Activated naive CD8-positive, alpha-beta T cell treated with anti-CD3 and anti-CD28 coated beads, Interleukin-2, amount 10 ng/mL, durations not matched to agents 7 days and 5 days (primary cell): ENCODE data around the gene ZFYVE9. TPM values are rescaled to one million over a fixed set of nuclear protein-coding genes. Genes with fewer than 3 reads are reported as not detected.
"Not testable (repeated sequence)": the region's sequence is repeated elsewhere in the genome, so short reads cannot be mapped to it uniquely, and the experiment has no call there.

ENCODE experiments used
- ATAC-seq: fragments of 150-1000 bp; cut with Tn5 transposase; one replicate; pipeline ENCODE4 v1.10.0; 2021; ENCODE audit warnings: low read depth, moderate library complexity
- POLR2A ChIA-PET: fragments of 350-600 bp; sonication (Branson Sonifier 250); formaldehyde crosslinking; loops from one replicate; lab custom pipeline; 2021; ENCODE audit warnings: antibody characterized with exemption; lab: Charles Lee
- DNase-seq: peaks from one replicate; pipeline ENCODE4 v3.0.0; 2021
- H3K27ac Mint-ChIP-seq: one replicate; pipeline ENCODE4 v1.8.0; 2022; ENCODE audit warnings: mild to moderate bottlenecking, mixed read lengths
- H3K27me3 Mint-ChIP-seq: one replicate; pipeline ENCODE4 v1.8.0; 2022; ENCODE audit warnings: mild to moderate bottlenecking, moderate library complexity, mixed read lengths
- H3K36me3 Mint-ChIP-seq: one replicate; pipeline ENCODE4 v1.8.0; 2021; ENCODE audit warnings: mild to moderate bottlenecking, mixed read lengths
- H3K4me1 Mint-ChIP-seq: one replicate; pipeline ENCODE4 v1.8.0; 2021; ENCODE audit warnings: mixed read lengths
- H3K4me3 Mint-ChIP-seq: one replicate; pipeline ENCODE4 v1.8.0; 2022; ENCODE audit warnings: mild to moderate bottlenecking, moderate library complexity, mixed read lengths
- H3K9me3 Mint-ChIP-seq: one replicate; pipeline ENCODE4 v1.8.0; 2021; ENCODE audit warnings: mixed read lengths
- total RNA-seq, 2 experiments: library from RNA; stranded (reverse); gene quantifications; one replicate each; pipeline ENCODE4 v1.2.3, GENCODE V29; 2021

ZFYVE9 gene
- total RNA-seq, 2 experiments from 2014 or later: 4.5 to 5.5 TPM

- no peak overlapping the region for H3K4me3 Mint-ChIP-seq
- H3K27me3 Mint-ChIP-seq: no peaks in the 10 kb centered on the region
These were observed 16.3 kb downstream of the ZFYVE9 start for GRCh38 chr1:52158218-52158617.

GRCh38 chr1:52159033-52159789 is 17.3 kb downstream of the ZFYVE9 start:
- no peaks in the 10 kb centered on the region for H3K9me3 Mint-ChIP-seq
- H3K36me3 Mint-ChIP-seq: no peaks in the 10 kb centered on the region
- POLR2A ChIA-PET: no interaction called here
- no peaks in the 10 kb centered on the region for H3K27me3 Mint-ChIP-seq
- no peak overlapping the region for H3K27ac Mint-ChIP-seq
- no peak overlapping the region for H3K4me3 Mint-ChIP-seq
- H3K4me1 Mint-ChIP-seq: peaks cover 1% of the 10 kb centered on the region
- ATAC-seq (no peak), DNase-seq (no peak)

More at GRCh38 chr1:52158218-52158617, 16.3 kb downstream of the ZFYVE9 start:
- ATAC-seq (no peak), DNase-seq (no peak)
- POLR2A ChIA-PET: no interaction called here
- H3K9me3 Mint-ChIP-seq: no peaks in the 10 kb centered on the region
- H3K36me3 Mint-ChIP-seq: no peaks in the 10 kb centered on the region
- no peak overlapping the region for H3K27ac Mint-ChIP-seq
- peaks cover 1% of the 10 kb centered on the region for H3K4me1 Mint-ChIP-seq

- no peak overlapping the region for H3K27ac Mint-ChIP-seq
- no peaks in the 10 kb centered on the region for H3K4me1 Mint-ChIP-seq
- ATAC-seq (no peak), DNase-seq (no peak)
- POLR2A ChIA-PET: no interaction called here
- H3K27me3 Mint-ChIP-seq: no peaks in the 10 kb centered on the region
- no peaks in the 10 kb centered on the region for H3K9me3 Mint-ChIP-seq
- peaks cover 2% of the 10 kb centered on the region for H3K36me3 Mint-ChIP-seq
- no peak overlapping the region for H3K4me3 Mint-ChIP-seq
These were observed 21.1 kb downstream of the ZFYVE9 start for GRCh38 chr1:52162947-52163346.

- DNase-seq (no peak), ATAC-seq (no peak)
- H3K27ac Mint-ChIP-seq: no peak overlapping the region
- no peaks in the 10 kb centered on the region for H3K9me3 Mint-ChIP-seq
- no peaks in the 10 kb centered on the region for H3K4me1 Mint-ChIP-seq
- no peaks in the 10 kb centered on the region for H3K27me3 Mint-ChIP-seq
- no peak overlapping the region for H3K4me3 Mint-ChIP-seq
- POLR2A ChIA-PET: no interaction called here
- H3K36me3 Mint-ChIP-seq: peaks cover 2% of the 10 kb centered on the region
These were observed 22.7 kb downstream of the ZFYVE9 start for GRCh38 chr1:52164604-52165003.

- POLR2A ChIA-PET: no interaction called here
- H3K4me3 Mint-ChIP-seq: no peak overlapping the region
- H3K4me1 Mint-ChIP-seq: no peaks in the 10 kb centered on the region
- DNase-seq (no peak), ATAC-seq (no peak)
- H3K27me3 Mint-ChIP-seq: no peaks in the 10 kb centered on the region
- H3K36me3 Mint-ChIP-seq: peaks cover 2% of the 10 kb centered on the region
- H3K9me3 Mint-ChIP-seq: peaks cover 4% of the 10 kb centered on the region
- H3K27ac Mint-ChIP-seq: no peak overlapping the region
These were observed 25.3 kb downstream of the ZFYVE9 start for GRCh38 chr1:52166996-52167753.

- no peaks in the 10 kb centered on the region for H3K27me3 Mint-ChIP-seq
- H3K4me3 Mint-ChIP-seq: no peak overlapping the region
- POLR2A ChIA-PET: no interaction called here
- DNase-seq (no peak), ATAC-seq (no peak)
- no peak overlapping the region for H3K27ac Mint-ChIP-seq
- peaks cover 2% of the 10 kb centered on the region for H3K36me3 Mint-ChIP-seq
- H3K9me3 Mint-ChIP-seq: peaks cover 4% of the 10 kb centered on the region
- no peaks in the 10 kb centered on the region for H3K4me1 Mint-ChIP-seq
These were observed 26.6 kb downstream of the ZFYVE9 start for GRCh38 chr1:52168373-52169080.

GRCh38 chr1:52171149-52171548 is 29.3 kb downstream of the ZFYVE9 start:
- POLR2A ChIA-PET, H3K9me3 Mint-ChIP-seq, H3K27ac Mint-ChIP-seq, DNase-seq, H3K4me1 Mint-ChIP-seq, H3K4me3 Mint-ChIP-seq, H3K36me3 Mint-ChIP-seq, H3K27me3 Mint-ChIP-seq, ATAC-seq: not testable (repeated sequence)

- Mint-ChIP-seq H3K4me1 (no peaks in the 10 kb centered on the region), H3K4me3 (no peak overlapping the region), H3K36me3 (peaks cover 3% of the 10 kb centered on the region), H3K27me3 (no peaks in the 10 kb centered on the region), H3K27ac (no peak overlapping the region), H3K9me3 (peaks cover 7% of the 10 kb centered on the region)
- ATAC-seq (no peak), DNase-seq (no peak)
- POLR2A ChIA-PET: no interaction called here
These were observed 37.2 kb downstream of the ZFYVE9 start for GRCh38 chr1:52179073-52179472.

- H3K27me3 Mint-ChIP-seq: no peaks in the 10 kb centered on the region
- no peak overlapping the region for H3K4me3 Mint-ChIP-seq
- DNase-seq (no peak), ATAC-seq (no peak)
- H3K36me3 Mint-ChIP-seq: peaks cover 3% of the 10 kb centered on the region
- H3K4me1 Mint-ChIP-seq: no peaks in the 10 kb centered on the region
- H3K27ac Mint-ChIP-seq: no peak overlapping the region
- POLR2A ChIA-PET: no interaction called here
- H3K9me3 Mint-ChIP-seq: peaks cover 5% of the 10 kb centered on the region
These were observed 38.3 kb downstream of the ZFYVE9 start for GRCh38 chr1:52180176-52180575.

GRCh38 chr1:52181759-52182158 is 39.9 kb downstream of the ZFYVE9 start:
- H3K27ac Mint-ChIP-seq, H3K4me1 Mint-ChIP-seq, H3K9me3 Mint-ChIP-seq, ATAC-seq, H3K36me3 Mint-ChIP-seq, H3K27me3 Mint-ChIP-seq, H3K4me3 Mint-ChIP-seq, DNase-seq, POLR2A ChIA-PET: not testable (repeated sequence)

- H3K27me3 Mint-ChIP-seq, H3K9me3 Mint-ChIP-seq, H3K4me1 Mint-ChIP-seq, H3K4me3 Mint-ChIP-seq, H3K27ac Mint-ChIP-seq, POLR2A ChIA-PET, DNase-seq, ATAC-seq, H3K36me3 Mint-ChIP-seq: not testable (repeated sequence)
These were observed 40.4 kb downstream of the ZFYVE9 start for GRCh38 chr1:52182328-52182727.

GRCh38 chr1:52182874-52183400 is 41.0 kb downstream of the ZFYVE9 start:
- DNase-seq (no peak), ATAC-seq (no peak)
- no peak overlapping the region for H3K27ac Mint-ChIP-seq
- H3K4me1 Mint-ChIP-seq: peaks cover under 1% of the 10 kb centered on the region
- peaks cover 3% of the 10 kb centered on the region for H3K36me3 Mint-ChIP-seq
- peaks cover 4% of the 10 kb centered on the region for H3K9me3 Mint-ChIP-seq
- no peaks in the 10 kb centered on the region for H3K27me3 Mint-ChIP-seq
- POLR2A ChIA-PET: no interaction called here
- H3K4me3 Mint-ChIP-seq: no peak overlapping the region

- peaks cover 3% of the 10 kb centered on the region for H3K4me1 Mint-ChIP-seq
- ATAC-seq (no peak), DNase-seq (no peak)
- H3K27ac Mint-ChIP-seq: no peak overlapping the region
- no peaks in the 10 kb centered on the region for H3K27me3 Mint-ChIP-seq
- H3K9me3 Mint-ChIP-seq: peaks cover 2% of the 10 kb centered on the region
- POLR2A ChIA-PET: no interaction called here
- no peaks in the 10 kb centered on the region for H3K36me3 Mint-ChIP-seq
- no peak overlapping the region for H3K4me3 Mint-ChIP-seq
These were observed 44.6 kb downstream of the ZFYVE9 start for GRCh38 chr1:52186449-52186848.
